Glutamatergic neuron (in vitro differentiated cells): Measurements from ENCODE around the gene PCSK5. TPM values are rescaled to one million over a fixed set of nuclear protein-coding genes. Genes with fewer than 3 reads are reported as not detected.

Source experiments
- DNase-seq: peaks from one replicate; pipeline ENCODE4 v3.0.0; 2022
- H3K27ac Mint-ChIP-seq: one replicate; pipeline ENCODE4 v1.8.0; 2020; ENCODE audit warnings: mild to moderate bottlenecking, mixed read lengths, inconsistent platforms; ENCODE audit not compliant: unreplicated experiment
- H3K27me3 Mint-ChIP-seq: one replicate; pipeline ENCODE4 v1.8.0; 2020; ENCODE audit warnings: mild to moderate bottlenecking, moderate library complexity, mixed read lengths, inconsistent platforms; ENCODE audit not compliant: unreplicated experiment
- H3K36me3 Mint-ChIP-seq: one replicate; pipeline ENCODE4 v1.8.0; 2020; ENCODE audit warnings: mild to moderate bottlenecking, mixed read lengths, inconsistent platforms; ENCODE audit not compliant: unreplicated experiment
- H3K4me1 Mint-ChIP-seq: one replicate; pipeline ENCODE4 v1.8.0; 2020; ENCODE audit warnings: mild to moderate bottlenecking, low read depth, mixed read lengths, inconsistent platforms; ENCODE audit not compliant: unreplicated experiment
- H3K4me3 Mint-ChIP-seq: one replicate; pipeline ENCODE4 v1.8.0; 2020; ENCODE audit warnings: mild to moderate bottlenecking, mixed read lengths, inconsistent platforms; ENCODE audit not compliant: unreplicated experiment
- H3K9me3 Mint-ChIP-seq: one replicate; pipeline ENCODE4 v1.8.0; 2020; ENCODE audit warnings: mild to moderate bottlenecking, moderate library complexity, mixed read lengths, inconsistent platforms; ENCODE audit not compliant: unreplicated experiment
- CTCF ChIP-seq: fragments of 200-600 bp; sonication (generic); IDR thresholded peaks from one replicate; pipeline ENCODE4 v1.5.0; 2021; ENCODE audit not compliant: partially characterized antibody, unreplicated experiment
- total RNA-seq: library from RNA; stranded (reverse); fragmentation: NEBNext Ultra II Directional; extraction: Animal tissue kit (Norgen Biotek cat#: 25700); gene quantifications from one replicate; pipeline ENCODE4 v1.2.1, GENCODE V29; 2021; ENCODE audit not compliant: unreplicated experiment

The PCSK5 gene
- total RNA-seq, 1 donor from 2014 or later = 9.6 TPM

- Mint-ChIP-seq H3K9me3 (no peaks in the 10 kb centered on the region), H3K27me3 (no peaks in the 10 kb centered on the region), H3K27ac (no peak overlapping the region), H3K4me3 (no peak overlapping the region), H3K4me1 (peaks cover 3% of the 10 kb centered on the region), H3K36me3 (no peaks in the 10 kb centered on the region)
- TF ChIP-seq CTCF = no peak
- no peak for DNase-seq
These were observed 24.5 kb downstream of the PCSK5 start for GRCh38 chr9:75914883-75915452.

- no peaks in the 10 kb centered on the region for H3K4me1 Mint-ChIP-seq
- no peak overlapping the region for H3K27ac Mint-ChIP-seq
- no peaks in the 10 kb centered on the region for H3K36me3 Mint-ChIP-seq
- no peak overlapping the region for H3K4me3 Mint-ChIP-seq
- DNase-seq = no peak
- TF ChIP-seq CTCF = no peak
- H3K27me3 Mint-ChIP-seq = no peaks in the 10 kb centered on the region
- H3K9me3 Mint-ChIP-seq = no peaks in the 10 kb centered on the region
These were observed 27.7 kb downstream of the PCSK5 start for GRCh38 chr9:75918154-75918553.

GRCh38 chr9:75918909-75919308 is 28.4 kb downstream of the PCSK5 start:
- Mint-ChIP-seq H3K27me3 (no peaks in the 10 kb centered on the region), H3K9me3 (no peaks in the 10 kb centered on the region), H3K27ac (no peak overlapping the region), H3K4me3 (no peak overlapping the region), H3K4me1 (no peaks in the 10 kb centered on the region), H3K36me3 (no peaks in the 10 kb centered on the region)
- no peak for DNase-seq
- TF ChIP-seq CTCF = no peak

- no peak for DNase-seq
- no peaks in the 10 kb centered on the region for H3K4me1 Mint-ChIP-seq
- H3K4me3 Mint-ChIP-seq = no peak overlapping the region
- no peaks in the 10 kb centered on the region for H3K9me3 Mint-ChIP-seq
- H3K27ac Mint-ChIP-seq = no peak overlapping the region
- H3K36me3 Mint-ChIP-seq = no peaks in the 10 kb centered on the region
- no peaks in the 10 kb centered on the region for H3K27me3 Mint-ChIP-seq
- TF ChIP-seq CTCF = no peak
These were observed 31.1 kb downstream of the PCSK5 start for GRCh38 chr9:75921391-75922127.

GRCh38 chr9:75926385-75926784 is 35.9 kb downstream of the PCSK5 start:
- TF ChIP-seq CTCF = no peak
- DNase-seq = no peak
- no peaks in the 10 kb centered on the region for H3K9me3 Mint-ChIP-seq
- H3K4me3 Mint-ChIP-seq = no peak overlapping the region
- H3K4me1 Mint-ChIP-seq = peaks cover 7% of the 10 kb centered on the region
- H3K27me3 Mint-ChIP-seq = peaks cover 3% of the 10 kb centered on the region
- H3K36me3 Mint-ChIP-seq = peaks cover 3% of the 10 kb centered on the region
- H3K27ac Mint-ChIP-seq = no peak overlapping the region
